ENCODE measurements around the gene GPBP1. TPM values are rescaled to one million over a fixed set of nuclear protein-coding genes. Genes with fewer than 3 reads are reported as not detected.

The GPBP1 gene
- total RNA-seq, 1 experiment from 2014 or later: 69.5 TPM

DNA sequence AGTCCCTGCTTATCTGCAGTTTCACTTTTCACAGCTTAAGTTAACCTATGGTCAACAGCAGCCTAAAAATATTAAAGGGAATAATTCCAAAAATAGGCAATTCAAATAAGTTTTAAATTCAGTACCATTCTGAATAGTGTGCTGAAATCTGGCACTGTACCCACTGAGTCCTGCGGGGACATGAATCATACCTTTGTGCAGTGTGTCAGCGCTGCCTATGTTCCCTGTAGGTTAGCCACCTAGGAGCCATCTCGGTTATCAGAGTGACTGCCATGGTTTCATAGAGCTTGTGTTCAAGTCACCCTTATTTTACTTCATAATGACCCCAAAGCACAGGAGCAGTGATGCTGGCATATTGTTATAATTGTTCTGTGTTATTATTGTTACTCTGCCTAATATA lies 139.9 kb downstream of the GPBP1 start:
- no peaks in the 10 kb centered on the region for H3K79me2 ChIP-seq (ENCODE audit: insufficient read depth, low read length)
- H3K4me3 ChIP-seq (replicated peaks in 1 of 2; ENCODE audit: low read depth in 1 of 2, low read length in 2 of 2): no peak overlapping the region
- no peaks in the 10 kb centered on the region for H3K36me3 ChIP-seq (ENCODE audit: control insufficient read depth in 1 of 2, insufficient read depth in 2 of 2, low read length in 2 of 2)
- no peak overlapping the region for H3K27ac ChIP-seq (ENCODE audit: low read depth, low read length)
- H2AFZ ChIP-seq (ENCODE audit: low read depth, low read length, poor library complexity, severe bottlenecking): no peak overlapping the region
- ChIA-PET POLR2A (no interaction called here), CTCF (no interaction called here), RAD21 (ENCODE audit: low non-redundant PET in 1 of 2, low total read pairs in 2 of 2, uncharacterized antibody in 2 of 2, unreplicated experiment in 2 of 2) (no interaction called here)
- no peaks in the 10 kb centered on the region for H3K9me2 ChIP-seq (ENCODE audit: insufficient read depth)
- no TSS peak for BruUV-seq (replicated peaks)
- no peaks in the 10 kb centered on the region for H3K27me3 ChIP-seq (ENCODE audit: insufficient read depth, low read length)
- TF ChIP-seq SP1 (IDR thresholded peaks at IDR 0.05; ENCODE audit: low read depth): no peak
- TF ChIP-seq, protein P1, sequence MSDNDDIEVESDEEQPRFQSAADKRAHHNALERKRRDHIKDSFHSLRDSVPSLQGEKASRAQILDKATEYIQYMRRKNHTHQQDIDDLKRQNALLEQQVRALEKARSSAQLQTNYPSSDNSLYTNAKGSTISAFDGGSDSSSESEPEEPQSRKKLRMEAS (IDR thresholded peaks at IDR 0.05): no peak
- no peak for TF ChIP-seq YY1 (IDR thresholded peaks at IDR 0.05; ENCODE audit: extremely low read depth, insufficient replicate concordance, low read depth, low read length)
- ATAC-seq (no peak), DNase-seq (ENCODE audit: low read depth, low spot score) (no peak)
- H3K9ac ChIP-seq (ENCODE audit: low read length): no peak overlapping the region
- intact Hi-C loops (cut with micrococcal nuclease): no loop called here
- H3K4me1 ChIP-seq (ENCODE audit: control insufficient read depth in 1 of 2, insufficient read depth in 2 of 2, low read length in 2 of 2): peaks cover 10 to 14% of the 10 kb centered on the region in 2 experiments; a peak in 3 of 4 replicates
- no peaks in the 10 kb centered on the region for H4K20me1 ChIP-seq (ENCODE audit: insufficient read depth)
- H3K4me2 ChIP-seq (ENCODE audit: low read length): no peak overlapping the region
- H3K9me3 ChIP-seq (ENCODE audit: control insufficient read depth in 1 of 2, insufficient read depth in 1 of 2, low read depth in 1 of 2, low read length in 2 of 2): no peaks in the 10 kb centered on the region

Other genes starting within 250 kb of the GPBP1 start
- gene MIER3, start 221.9 kb upstream of the GPBP1 start, total RNA-seq (2021; ENCODE audit: unreplicated experiment): 21.9 TPM